ENCODE results near the gene FBXO34.

Gene FBXO34

DNA sequence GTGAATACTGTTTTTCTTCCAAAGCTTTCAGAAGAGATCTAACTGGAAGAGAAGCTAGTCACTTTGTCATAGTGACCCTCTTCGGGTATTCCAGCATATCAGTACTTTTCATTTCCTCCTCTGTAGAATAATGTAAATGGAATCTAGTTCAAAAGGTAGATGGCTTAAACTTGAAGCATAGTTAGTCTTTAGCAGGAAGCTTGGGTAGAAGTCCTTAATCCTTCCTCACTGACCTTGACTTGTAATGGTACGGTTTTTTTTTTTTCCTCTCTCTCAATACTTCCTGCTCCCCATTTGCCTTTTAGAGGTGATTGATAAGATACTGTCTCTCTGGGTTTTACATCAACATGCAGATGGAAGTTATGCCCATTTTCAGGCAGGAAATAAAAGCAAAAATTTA, 1.7 kb downstream of the FBXO34 start:
- no peak for DNase-seq (ENCODE audit: low read depth in 2 of 2)

- DNase-seq (ENCODE audit: low read depth in 2 of 2), result no peak
These were observed 2.9 kb downstream of the FBXO34 start for GRCh38 chr14:55274146-55274545.

- no peak for DNase-seq (ENCODE audit: low read depth in 2 of 2)
These were observed 3.5 kb downstream of the FBXO34 start for GRCh38 chr14:55274751-55275150.

DNA sequence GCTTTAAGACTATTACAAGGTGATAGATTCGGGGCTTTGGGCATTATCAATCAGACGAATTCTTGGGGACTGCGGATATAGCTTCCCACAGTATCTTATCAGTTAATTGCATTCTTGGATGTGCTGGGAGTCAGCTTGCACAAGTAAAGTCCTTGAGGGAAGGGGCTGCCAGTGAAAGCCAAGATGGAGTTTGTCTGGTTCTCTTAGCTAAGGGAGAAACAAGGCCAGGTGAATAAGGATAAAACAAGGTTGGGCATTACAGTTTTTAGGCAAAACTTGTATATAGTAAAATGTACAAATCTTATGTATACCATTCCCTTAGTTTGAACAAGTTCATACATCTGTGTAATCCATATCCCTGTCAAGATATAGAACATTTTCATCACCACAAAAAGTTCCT, 5.5 kb downstream of the FBXO34 start:
- DNase-seq (ENCODE audit: low read depth in 2 of 2), result no peak

GRCh38 chr14:55277972-55278740, 6.9 kb downstream of the FBXO34 start:
- DNase-seq (ENCODE audit: low read depth in 2 of 2), result no peak

- DNase-seq (ENCODE audit: low read depth in 2 of 2), result no peak
These were observed 8.2 kb downstream of the FBXO34 start for GRCh38 chr14:55279384-55279783.

- DNase-seq (ENCODE audit: low read depth in 2 of 2), result no peak
These were observed 10.2 kb downstream of the FBXO34 start for GRCh38 chr14:55281316-55281839.

- no peak for DNase-seq (ENCODE audit: low read depth in 2 of 2)
These were observed 13.9 kb downstream of the FBXO34 start for GRCh38 chr14:55285048-55285652.

GRCh38 chr14:55288439-55288838, 17.2 kb downstream of the FBXO34 start:
- no peak for DNase-seq (ENCODE audit: low read depth in 2 of 2)

DNA sequence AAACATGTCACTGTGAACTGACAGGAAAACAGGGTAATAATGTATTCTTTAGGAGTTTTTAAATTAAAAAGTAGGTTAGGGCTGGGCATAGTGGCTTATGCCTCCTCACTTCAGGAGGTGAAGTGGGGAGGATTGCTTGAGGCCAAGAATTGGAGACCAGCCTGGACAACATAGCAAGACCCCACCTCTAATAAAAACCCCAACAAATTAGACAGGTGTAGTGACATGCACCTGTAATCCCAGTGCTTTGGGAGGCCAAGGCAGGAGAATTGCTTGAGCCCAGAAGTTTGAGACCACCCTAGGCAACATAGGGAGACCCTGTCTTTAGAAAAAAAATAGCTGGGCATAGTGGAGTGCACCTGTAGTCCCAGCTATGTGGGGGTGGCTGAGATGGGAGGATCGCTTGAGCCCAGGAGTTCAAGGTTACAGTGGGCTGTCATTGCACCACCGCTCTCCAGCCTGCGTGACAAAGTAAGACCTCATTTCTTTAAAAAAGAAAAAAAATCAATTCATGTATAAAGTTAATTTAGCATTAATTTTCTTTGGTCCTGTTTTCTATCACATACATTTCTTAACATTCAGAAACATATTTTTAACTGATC, 20.4 kb downstream of the FBXO34 start:
- no peak for DNase-seq (ENCODE audit: low read depth in 2 of 2)

DNA sequence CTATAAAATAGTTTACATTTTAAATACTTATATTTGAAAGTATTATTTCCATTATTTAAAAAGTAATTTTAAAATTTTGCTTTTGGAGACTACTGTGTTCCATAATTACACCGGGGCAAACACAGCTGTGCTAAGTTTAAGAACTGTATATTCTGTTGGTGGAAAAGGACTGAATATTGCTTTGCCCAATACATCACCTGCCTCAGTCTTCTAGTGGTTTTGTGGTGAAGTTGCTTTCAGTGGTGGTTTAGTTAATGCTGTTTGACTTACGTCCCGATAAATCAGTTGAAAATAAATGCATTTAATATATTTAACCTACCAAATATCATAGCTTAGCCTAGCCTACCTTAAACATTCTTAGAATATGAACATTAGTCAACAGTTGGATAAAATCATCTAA, 23.4 kb downstream of the FBXO34 start:
- no peak for DNase-seq (ENCODE audit: low read depth in 2 of 2)

GRCh38 chr14:55297611-55298499, 26.6 kb downstream of the FBXO34 start:
- DNase-seq (ENCODE audit: low read depth in 2 of 2), result no peak

DNA sequence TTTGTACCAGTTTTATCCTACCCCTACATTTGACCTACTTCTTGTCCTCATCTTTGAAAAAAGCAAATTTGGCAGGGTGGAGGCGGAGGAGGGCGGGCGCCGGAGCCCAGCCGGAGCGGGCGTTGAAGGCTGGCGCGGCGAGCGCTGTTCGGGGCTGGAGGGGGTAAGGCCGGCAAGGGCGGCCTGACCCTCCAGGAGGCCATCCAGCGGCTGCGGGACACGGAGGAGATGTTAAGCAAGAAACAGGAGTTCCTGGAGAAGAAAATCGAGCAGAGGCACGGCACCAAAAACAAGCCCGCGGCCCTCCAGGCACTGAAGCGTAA, 27.2 kb downstream of the FBXO34 start:
- DNase-seq (ENCODE audit: low read depth in 2 of 2), result no peak

DNA sequence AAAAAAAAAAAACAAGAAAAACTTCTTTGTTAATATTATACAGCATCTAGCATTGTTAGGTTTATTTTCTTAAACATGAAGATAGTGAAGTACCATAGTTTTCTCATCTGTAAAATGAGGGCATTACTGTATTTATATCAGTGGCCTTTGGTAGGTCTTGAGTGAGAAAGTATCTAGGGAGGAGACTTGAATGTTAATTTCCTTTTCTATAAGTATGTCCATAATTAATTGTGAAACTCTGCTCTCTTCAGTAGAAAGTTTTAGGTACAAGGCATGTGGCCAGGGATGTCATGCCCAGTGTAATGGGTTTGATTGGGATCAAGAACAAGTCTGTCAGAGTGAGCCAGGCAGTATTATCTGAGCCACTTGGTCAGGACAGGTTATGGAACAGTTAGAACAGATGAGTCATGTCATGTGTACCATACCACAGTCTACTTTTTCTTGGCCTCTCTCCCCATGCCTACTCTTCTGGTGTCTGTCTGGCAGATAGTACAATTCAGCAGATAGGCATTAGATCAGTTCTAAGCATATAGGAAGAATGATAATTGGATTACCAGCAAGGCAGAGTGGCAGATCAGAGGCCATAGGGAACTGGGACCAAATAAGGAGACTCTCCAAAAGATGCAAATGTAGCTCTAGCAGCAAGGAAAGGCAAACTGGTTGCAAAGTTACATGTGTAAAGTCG, 30.4 kb downstream of the FBXO34 start:
- no peak for DNase-seq (ENCODE audit: low read depth in 2 of 2)

DNA sequence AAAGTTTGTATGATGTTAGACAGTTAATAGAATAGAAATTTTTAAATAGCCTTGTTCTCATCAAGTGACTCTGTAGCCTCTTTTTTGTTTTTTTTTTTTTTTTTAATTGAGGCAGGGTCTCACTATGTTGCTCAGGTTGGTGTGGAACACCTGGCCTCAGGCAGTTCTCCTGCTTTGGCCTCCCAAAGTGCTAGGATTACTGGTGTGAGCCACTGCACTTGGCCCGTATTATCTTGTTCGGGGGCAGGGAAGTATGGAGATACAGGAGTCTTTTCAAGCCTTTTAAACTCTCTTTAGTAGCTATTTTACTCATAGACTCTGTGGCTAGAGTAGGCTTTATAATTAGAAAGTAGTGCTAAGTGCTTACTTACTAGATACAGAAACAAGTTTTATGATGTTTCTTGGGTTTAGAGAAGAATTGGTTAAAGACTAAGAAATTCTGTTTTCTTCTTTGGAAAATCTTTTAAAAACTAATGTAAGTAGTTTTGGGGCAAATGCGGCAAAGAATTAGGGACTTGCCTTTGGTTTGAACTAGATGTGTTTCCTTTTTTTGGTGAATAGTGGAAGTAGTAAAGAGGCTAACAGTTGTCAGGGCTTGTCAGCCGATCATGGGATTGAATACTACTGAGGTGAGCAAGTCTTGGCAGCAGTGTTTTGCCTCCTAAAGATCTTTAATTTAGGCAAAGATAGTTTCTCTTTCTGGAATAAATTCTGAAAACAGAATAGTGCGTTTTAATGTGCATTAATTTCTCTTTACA, 31.3 kb downstream of the FBXO34 start:
- no peak for DNase-seq (ENCODE audit: low read depth in 2 of 2)

DNA sequence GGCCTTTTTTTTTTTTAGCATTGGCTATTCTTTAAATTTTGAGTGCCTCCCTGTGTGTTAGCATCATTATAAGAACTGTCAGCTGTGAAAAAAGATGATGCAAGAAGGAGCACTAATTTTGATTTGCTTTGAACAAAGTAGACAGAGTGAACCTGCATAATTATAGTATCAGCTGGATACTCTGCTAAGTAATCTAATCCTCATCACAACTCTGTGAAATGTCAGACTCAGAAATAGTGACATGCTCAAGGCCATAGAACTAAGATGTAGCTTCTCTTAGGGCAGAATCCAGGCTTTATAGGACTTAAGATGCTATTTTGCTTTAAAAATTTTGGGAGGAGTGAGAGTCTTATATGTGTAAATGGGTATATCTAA, 31.9 kb downstream of the FBXO34 start:
- DNase-seq (ENCODE audit: low read depth in 2 of 2), result no peak

DNA sequence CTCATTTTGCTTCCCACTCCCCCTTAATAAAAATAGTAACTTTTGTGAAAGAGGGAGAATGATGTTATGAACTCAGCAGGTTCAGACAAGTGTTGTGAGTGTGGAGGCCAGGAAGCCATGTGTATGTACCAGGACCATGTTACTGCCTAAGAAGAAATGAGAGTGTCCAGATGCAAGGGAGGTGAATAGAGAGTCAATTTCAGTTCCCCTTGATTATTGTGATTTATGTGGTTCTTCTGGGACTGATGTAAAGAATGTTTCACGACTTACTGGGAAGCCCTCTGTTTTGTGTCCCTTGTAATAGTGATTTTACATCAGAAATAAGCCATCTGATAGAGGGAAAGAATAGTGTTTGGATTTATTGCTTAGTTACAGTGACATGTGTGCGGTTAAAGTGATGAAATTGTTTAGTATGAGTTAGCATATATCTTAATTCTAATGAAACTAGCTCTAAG, 32.5 kb downstream of the FBXO34 start:
- no peak for DNase-seq (ENCODE audit: low read depth in 2 of 2)

DNA sequence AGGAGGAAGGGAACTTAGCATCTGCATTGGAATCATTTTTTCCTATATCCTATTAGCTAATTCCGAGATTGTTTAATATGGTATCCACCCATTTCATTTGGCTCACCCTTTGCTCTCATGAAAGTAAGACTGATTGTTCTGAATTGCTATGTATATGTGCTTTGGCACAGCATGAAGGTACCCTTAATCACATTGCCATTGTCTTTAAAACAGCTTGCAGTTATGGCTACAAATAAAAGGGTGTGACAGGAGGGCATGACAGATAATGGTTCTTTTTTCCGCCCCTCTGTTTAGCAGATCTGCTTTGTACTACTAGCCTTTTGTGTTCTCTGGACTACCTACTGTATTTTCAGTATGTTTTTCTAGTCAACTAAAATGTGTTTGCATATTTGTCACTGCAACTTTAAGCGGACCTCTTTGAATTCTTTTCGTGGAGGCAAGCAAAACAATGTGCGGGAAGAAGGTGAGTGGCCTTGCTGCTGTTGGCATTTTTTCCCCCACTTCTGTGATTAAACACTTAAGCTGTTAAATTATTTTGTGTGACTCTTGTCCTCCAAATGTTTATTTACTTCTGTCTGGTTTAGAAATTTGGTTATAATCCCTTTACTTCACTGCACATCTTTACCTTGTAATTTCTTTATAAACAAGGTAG, 35.8 kb downstream of the FBXO34 start:
- no peak for DNase-seq (ENCODE audit: low read depth in 2 of 2)

DNA sequence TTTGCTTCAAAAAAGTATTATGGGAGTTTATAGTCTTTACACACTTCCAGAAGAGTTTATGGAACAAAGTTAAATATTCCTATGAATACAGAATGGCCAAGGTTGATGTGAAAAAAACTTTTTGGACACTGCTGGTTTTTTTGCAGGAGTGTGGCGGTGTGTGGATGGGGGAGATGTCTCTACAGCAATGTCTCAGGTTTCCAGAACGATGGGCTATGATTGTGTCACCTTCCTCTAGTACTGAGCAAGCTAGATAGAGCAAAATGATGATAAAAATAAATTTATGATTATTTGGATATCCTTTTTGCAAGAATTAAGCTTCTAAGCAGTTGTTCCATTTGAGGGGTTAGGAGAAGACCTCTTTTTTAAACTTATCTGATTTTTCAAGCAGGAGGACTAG, 37.9 kb downstream of the FBXO34 start:
- no peak for DNase-seq (ENCODE audit: low read depth in 2 of 2)

DNA sequence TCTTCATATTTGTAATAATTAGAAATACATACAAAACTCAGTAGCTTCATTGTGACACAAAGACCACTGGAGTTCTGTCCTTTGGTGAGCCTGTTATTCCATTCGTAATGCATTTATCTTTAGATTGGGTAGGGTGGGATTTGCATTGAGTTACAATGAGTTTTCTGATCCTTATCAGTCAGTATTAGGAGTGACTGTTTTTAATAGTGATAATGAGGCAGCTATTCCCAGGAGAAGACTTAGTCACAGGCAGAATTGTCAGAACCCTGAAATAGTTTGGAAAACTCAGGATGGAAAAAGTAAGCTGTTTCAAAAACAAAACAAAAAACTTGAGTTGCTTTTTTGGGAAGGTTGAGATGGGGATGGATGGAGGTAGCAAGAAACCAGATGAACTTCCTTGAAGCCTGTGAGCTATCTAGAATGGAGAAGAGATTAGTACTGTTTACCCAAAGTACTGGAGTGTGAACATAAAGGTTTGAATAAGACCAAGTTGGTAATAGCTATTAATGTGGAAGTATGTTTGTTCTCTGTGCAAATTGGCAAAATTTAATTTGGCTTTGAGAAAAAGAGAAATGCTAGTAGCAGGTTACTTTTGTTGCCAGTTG, 38.6 kb downstream of the FBXO34 start:
- no peak for DNase-seq (ENCODE audit: low read depth in 2 of 2)

All from stimulated activated CD8-positive, alpha-beta memory T cell treated with anti-CD3 and anti-CD28 coated beads, Interleukin-2, amount 100 ng/mL, for 1 hour (primary cell).